Liver (tissue), 3 donors: ENCODE data around the gene NUB1.

Experiments
- JUND ChIP-seq, 2 donors: IDR thresholded peaks; 2 replicates each; pipeline ENCODE4 v1.6.1; 2016; ENCODE audit warnings: antibody characterized with exemption in 2 of 2
- YY1 ChIP-seq: IDR thresholded peaks from 2 replicates; pipeline ENCODE4 v1.6.1; 2016; ENCODE audit warnings: antibody characterized with exemption, mild to moderate bottlenecking
- TF ChIP-seq, protein P1 (sequence below): fragments of 150-350 bp; IDR thresholded peaks from 2 replicates; pipeline ENCODE4 v1.5.1; 2017; ENCODE audit warnings: improper control_type of control experiment, low read depth, low read length; ENCODE audit not compliant: missing input control
- TF ChIP-seq, protein P2 (sequence below): IDR thresholded peaks from 2 replicates; pipeline ENCODE4 v1.6.1; 2016; ENCODE audit warnings: antibody characterized with exemption, mild to moderate bottlenecking
- TF ChIP-seq, protein P3 (sequence below): IDR thresholded peaks from 2 replicates; pipeline ENCODE4 v1.6.1; 2016; ENCODE audit warnings: antibody characterized with exemption
- donor health status: healthy.
- donor health status: healthy.

DNA sequence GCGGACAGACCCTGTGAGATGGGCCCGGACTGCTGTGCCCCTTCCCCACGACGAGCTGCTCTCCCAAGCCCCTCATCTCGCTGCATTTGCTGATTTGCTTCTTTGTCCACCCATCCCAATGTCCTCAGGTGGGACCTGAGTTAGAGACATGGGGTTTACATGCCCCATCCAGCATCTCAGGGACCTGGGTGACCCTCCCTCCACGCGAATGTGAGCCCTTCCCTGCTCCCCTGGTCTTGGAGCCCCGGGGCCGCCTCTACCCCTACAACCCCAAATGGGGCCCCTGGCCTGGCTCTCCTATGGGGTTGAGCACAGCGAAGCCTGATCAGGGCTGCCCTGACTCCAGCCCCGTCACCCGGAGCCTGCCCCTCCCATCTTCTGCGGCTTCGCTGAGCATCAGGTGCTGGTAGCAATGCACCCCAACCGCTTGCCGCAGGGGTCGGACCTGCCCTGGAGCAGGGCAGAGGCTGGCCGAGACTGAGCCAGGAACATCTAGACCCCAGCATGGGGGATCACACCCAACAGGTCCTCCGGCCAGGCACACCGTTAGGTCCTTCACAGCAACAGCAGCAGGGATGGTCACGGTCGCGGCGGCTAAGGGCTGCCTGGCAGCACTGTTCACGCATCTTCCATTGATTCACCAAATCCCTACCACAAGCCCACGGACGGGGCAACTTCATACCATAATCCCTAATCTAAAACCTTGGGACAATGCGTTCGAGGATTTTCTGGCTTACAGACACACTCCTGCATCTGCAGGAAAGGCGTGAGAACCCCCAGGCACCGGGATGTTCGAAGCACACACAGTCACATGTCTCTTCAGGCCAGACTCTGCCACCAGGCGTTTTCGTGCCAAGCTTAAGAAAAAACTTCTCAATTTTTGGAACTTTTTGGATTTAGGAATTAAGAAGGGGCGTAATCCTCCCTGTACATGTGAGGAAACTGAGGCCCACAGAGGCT lies 52.7 kb downstream of the NUB1 start:
- TF ChIP-seq YY1 (no peak), JUND (IDR thresholded peaks at IDR 0.05) (no peak)
- TF ChIP-seq, protein P1, sequence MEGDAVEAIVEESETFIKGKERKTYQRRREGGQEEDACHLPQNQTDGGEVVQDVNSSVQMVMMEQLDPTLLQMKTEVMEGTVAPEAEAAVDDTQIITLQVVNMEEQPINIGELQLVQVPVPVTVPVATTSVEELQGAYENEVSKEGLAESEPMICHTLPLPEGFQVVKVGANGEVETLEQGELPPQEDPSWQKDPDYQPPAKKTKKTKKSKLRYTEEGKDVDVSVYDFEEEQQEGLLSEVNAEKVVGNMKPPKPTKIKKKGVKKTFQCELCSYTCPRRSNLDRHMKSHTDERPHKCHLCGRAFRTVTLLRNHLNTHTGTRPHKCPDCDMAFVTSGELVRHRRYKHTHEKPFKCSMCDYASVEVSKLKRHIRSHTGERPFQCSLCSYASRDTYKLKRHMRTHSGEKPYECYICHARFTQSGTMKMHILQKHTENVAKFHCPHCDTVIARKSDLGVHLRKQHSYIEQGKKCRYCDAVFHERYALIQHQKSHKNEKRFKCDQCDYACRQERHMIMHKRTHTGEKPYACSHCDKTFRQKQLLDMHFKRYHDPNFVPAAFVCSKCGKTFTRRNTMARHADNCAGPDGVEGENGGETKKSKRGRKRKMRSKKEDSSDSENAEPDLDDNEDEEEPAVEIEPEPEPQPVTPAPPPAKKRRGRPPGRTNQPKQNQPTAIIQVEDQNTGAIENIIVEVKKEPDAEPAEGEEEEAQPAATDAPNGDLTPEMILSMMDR, result no peak
- TF ChIP-seq, protein P2, sequence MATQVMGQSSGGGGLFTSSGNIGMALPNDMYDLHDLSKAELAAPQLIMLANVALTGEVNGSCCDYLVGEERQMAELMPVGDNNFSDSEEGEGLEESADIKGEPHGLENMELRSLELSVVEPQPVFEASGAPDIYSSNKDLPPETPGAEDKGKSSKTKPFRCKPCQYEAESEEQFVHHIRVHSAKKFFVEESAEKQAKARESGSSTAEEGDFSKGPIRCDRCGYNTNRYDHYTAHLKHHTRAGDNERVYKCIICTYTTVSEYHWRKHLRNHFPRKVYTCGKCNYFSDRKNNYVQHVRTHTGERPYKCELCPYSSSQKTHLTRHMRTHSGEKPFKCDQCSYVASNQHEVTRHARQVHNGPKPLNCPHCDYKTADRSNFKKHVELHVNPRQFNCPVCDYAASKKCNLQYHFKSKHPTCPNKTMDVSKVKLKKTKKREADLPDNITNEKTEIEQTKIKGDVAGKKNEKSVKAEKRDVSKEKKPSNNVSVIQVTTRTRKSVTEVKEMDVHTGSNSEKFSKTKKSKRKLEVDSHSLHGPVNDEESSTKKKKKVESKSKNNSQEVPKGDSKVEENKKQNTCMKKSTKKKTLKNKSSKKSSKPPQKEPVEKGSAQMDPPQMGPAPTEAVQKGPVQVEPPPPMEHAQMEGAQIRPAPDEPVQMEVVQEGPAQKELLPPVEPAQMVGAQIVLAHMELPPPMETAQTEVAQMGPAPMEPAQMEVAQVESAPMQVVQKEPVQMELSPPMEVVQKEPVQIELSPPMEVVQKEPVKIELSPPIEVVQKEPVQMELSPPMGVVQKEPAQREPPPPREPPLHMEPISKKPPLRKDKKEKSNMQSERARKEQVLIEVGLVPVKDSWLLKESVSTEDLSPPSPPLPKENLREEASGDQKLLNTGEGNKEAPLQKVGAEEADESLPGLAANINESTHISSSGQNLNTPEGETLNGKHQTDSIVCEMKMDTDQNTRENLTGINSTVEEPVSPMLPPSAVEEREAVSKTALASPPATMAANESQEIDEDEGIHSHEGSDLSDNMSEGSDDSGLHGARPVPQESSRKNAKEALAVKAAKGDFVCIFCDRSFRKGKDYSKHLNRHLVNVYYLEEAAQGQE, result no peak
- TF ChIP-seq, protein P3, sequence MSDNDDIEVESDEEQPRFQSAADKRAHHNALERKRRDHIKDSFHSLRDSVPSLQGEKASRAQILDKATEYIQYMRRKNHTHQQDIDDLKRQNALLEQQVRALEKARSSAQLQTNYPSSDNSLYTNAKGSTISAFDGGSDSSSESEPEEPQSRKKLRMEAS, result no peak
